Stimulated activated CD4-positive, alpha-beta T cell treated with anti-CD3 and anti-CD28 coated beads, Interleukin-15, amount 100 ng/mL, for 1 hour (primary cell): Measurements from ENCODE around the gene DPF3.

Experiments used
- DNase-seq, 2 donors: peaks; one replicate each; pipeline ENCODE4 v3.0.0-alpha.2; 2020; ENCODE audit warnings: low read depth in 1 of 2, low spot score in 1 of 2

Gene DPF3

GRCh38 chr14:72574715-72575114 lies 319.2 kb downstream of the DPF3 start:
- no peak for DNase-seq

- DNase-seq = no peak
Measured at GRCh38 chr14:72573725-72574417, 320.0 kb downstream of the DPF3 start.
